ENCODE results near the gene ZBTB4. TPM values are rescaled to one million over a fixed set of nuclear protein-coding genes. Genes with fewer than 3 reads are reported as not detected.

ZBTB4 gene
- total RNA-seq, 1 experiment from 2014 or later = 17.1 TPM

DNA sequence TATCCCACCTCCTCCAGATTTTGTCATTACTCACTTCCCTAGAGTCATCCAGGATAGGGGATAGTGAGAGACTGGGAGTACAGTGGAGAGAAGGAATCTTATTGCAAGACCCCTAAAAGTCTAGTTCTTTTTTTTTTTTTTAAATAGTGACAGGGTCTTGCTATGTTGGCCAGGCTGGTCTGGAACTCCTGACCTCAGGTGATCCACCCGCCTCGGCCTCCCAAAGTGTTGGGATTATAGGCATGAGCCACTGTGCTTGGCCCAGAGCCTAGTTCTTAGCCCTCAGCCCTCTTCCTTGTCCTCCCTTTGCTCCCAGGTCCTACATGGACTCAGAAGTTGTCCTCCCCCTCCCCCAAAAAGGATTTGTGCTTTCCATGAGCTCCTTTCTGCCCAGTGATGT is 37.3 kb downstream of the ZBTB4 start:
- H3K4me1 ChIP-seq (ENCODE audit: control insufficient read depth in 1 of 2, insufficient read depth in 2 of 2, low read length in 2 of 2) = peaks cover 23 to 33% of the 10 kb centered on the region in 2 experiments
- no peak overlapping the region for H3K4me3 ChIP-seq (replicated peaks in 1 of 2; ENCODE audit: low read depth in 1 of 2, low read length in 2 of 2)
- CTCF ChIA-PET = interaction anchor here (1.3 kb wide), 1 partner anchor 118 kb away, joined by 3 read pairs; no protein-coding TSS in a partner anchor
- intact Hi-C loops (cut with micrococcal nuclease) = no loop called here
- POLR2A ChIA-PET = no interaction called here
- H3K27ac ChIP-seq (ENCODE audit: low read depth, low read length) = no peak overlapping the region
- H3K4me2 ChIP-seq (ENCODE audit: low read length) = no peak overlapping the region
- H2AFZ ChIP-seq (ENCODE audit: low read depth, low read length, poor library complexity, severe bottlenecking) = no peak overlapping the region
- H3K9ac ChIP-seq (ENCODE audit: low read length) = no peak overlapping the region
- BruUV-seq (replicated peaks) = no TSS peak
- TF ChIP-seq ZNF274 (IDR thresholded peaks at IDR 0.05; ENCODE audit: low read depth, low read length) (no peak), SRF (IDR thresholded peaks at IDR 0.05; ENCODE audit: low read depth) (no peak), POLR2AphosphoS5 (IDR thresholded peaks at IDR 0.05; ENCODE audit: low read depth, low read length) (no peak), JUND (IDR thresholded peaks at IDR 0.05) (no peak), EZH2phosphoT487 (IDR thresholded peaks at IDR 0.05; ENCODE audit: borderline replicate concordance) (no peak), ELF1 (IDR thresholded peaks at IDR 0.05; ENCODE audit: borderline replicate concordance, low read depth) (no peak), CEBPB (IDR thresholded peaks at IDR 0.05; ENCODE audit: low read depth) (no peak), MAX (IDR thresholded peaks at IDR 0.05) (no peak)
- TF ChIP-seq, protein P1, sequence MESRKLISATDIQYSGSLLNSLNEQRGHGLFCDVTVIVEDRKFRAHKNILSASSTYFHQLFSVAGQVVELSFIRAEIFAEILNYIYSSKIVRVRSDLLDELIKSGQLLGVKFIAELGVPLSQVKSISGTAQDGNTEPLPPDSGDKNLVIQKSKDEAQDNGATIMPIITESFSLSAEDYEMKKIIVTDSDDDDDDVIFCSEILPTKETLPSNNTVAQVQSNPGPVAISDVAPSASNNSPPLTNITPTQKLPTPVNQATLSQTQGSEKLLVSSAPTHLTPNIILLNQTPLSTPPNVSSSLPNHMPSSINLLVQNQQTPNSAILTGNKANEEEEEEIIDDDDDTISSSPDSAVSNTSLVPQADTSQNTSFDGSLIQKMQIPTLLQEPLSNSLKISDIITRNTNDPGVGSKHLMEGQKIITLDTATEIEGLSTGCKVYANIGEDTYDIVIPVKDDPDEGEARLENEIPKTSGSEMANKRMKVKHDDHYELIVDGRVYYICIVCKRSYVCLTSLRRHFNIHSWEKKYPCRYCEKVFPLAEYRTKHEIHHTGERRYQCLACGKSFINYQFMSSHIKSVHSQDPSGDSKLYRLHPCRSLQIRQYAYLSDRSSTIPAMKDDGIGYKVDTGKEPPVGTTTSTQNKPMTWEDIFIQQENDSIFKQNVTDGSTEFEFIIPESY (IDR thresholded peaks at IDR 0.05; ENCODE audit: extremely low read depth, insufficient replicate concordance, low read length) = no peak
- no peaks in the 10 kb centered on the region for H3K36me3 ChIP-seq (ENCODE audit: control insufficient read depth in 1 of 2, insufficient read depth in 2 of 2, low read length in 2 of 2)
- no peaks in the 10 kb centered on the region for H3K27me3 ChIP-seq (ENCODE audit: insufficient read depth, low read length)
- no peaks in the 10 kb centered on the region for H3K9me2 ChIP-seq (ENCODE audit: insufficient read depth)
- no peaks in the 10 kb centered on the region for H4K20me1 ChIP-seq (ENCODE audit: insufficient read depth)
- no peak for ATAC-seq
- RAD21 ChIA-PET (ENCODE audit: low non-redundant PET in 1 of 2, low total read pairs in 2 of 2, uncharacterized antibody in 2 of 2, unreplicated experiment in 2 of 2) = no interaction called here
- no peaks in the 10 kb centered on the region for H3K9me3 ChIP-seq (ENCODE audit: control insufficient read depth in 1 of 2, insufficient read depth in 1 of 2, low read depth in 1 of 2, low read length in 2 of 2)
- no peaks in the 10 kb centered on the region for H3K79me2 ChIP-seq (ENCODE audit: insufficient read depth, low read length)
- no peak for DNase-seq (ENCODE audit: low read depth, low spot score)

Measured in HCT116 (cell line).